SU-DHL-6 (cell line): Measurements from ENCODE around the gene LFNG.

Experiments used
- H2AFZ ChIP-seq: fragments of 200-600 bp; sonication (generic); 2 replicates; pipeline ENCODE4 v1.6.1; 2014; ENCODE audit warnings: low read depth, mild to moderate bottlenecking, moderate library complexity, mixed read lengths, antibody characterized with exemption, low read length; ENCODE audit not compliant: severe bottlenecking
- H3F3A ChIP-seq: fragments of 200-600 bp; shearing (Covaris generic); 2 replicates; pipeline ENCODE4 v1.6.0; 2016; ENCODE audit warnings: antibody characterized with exemption, mild to moderate bottlenecking; ENCODE audit not compliant: insufficient read depth
- H3K27ac ChIP-seq: fragments of 200-600 bp; sonication (generic); 2 replicates; pipeline ENCODE4 v1.5.1; 2016; ENCODE audit warnings: low read depth, mild to moderate bottlenecking, low read length, moderate library complexity, mixed read lengths
- H3K27me3 ChIP-seq: fragments of 200-600 bp; sonication (generic), shearing (Covaris generic); 2 replicates; pipeline ENCODE4 v1.6.0; 2014; ENCODE audit warnings: mild to moderate bottlenecking, low read length
- H3K36me3 ChIP-seq: fragments of 200-600 bp; sonication (generic); 2 replicates; pipeline ENCODE4 v1.6.1; 2014; ENCODE audit warnings: mild to moderate bottlenecking, low read length, mixed read lengths
- H3K4me2 ChIP-seq: fragments of 300-600, 200-600 bp; shearing (Covaris generic), sonication (generic); 2 replicates; pipeline ENCODE4 v1.6.0; 2014; ENCODE audit warnings: low read length, low read depth, mild to moderate bottlenecking; ENCODE audit not compliant: poor library complexity, severe bottlenecking
- H3K4me3 ChIP-seq: fragments of 200-600 bp; sonication (generic); 2 replicates; pipeline ENCODE4 v1.5.1; 2014; ENCODE audit warnings: antibody characterized with exemption, low read length, mild to moderate bottlenecking, mixed read lengths; ENCODE audit not compliant: insufficient read depth, poor library complexity, severe bottlenecking
- H3K79me2 ChIP-seq: fragments of 200-600 bp; sonication (generic); 2 replicates; pipeline ENCODE4 v1.6.1; 2014; ENCODE audit warnings: mild to moderate bottlenecking, low read length, moderate library complexity; ENCODE audit not compliant: insufficient read depth
- H3K9ac ChIP-seq: fragments of 200-600 bp; sonication (generic); 2 replicates; pipeline ENCODE4 v1.7.0; 2014; ENCODE audit warnings: mild to moderate bottlenecking, low read length
- H3K9me2 ChIP-seq: fragments of 200-600 bp; sonication (generic); replicated peaks from 2 replicates; pipeline ENCODE4 v1.6.1; 2014; ENCODE audit warnings: low read length; ENCODE audit not compliant: insufficient read depth
- H3K9me3 ChIP-seq: fragments of 200-600 bp; sonication (generic); 2 replicates; pipeline ENCODE4 v1.6.1; 2014; ENCODE audit warnings: low read length, mixed read lengths; ENCODE audit not compliant: insufficient read depth
- H4K20me1 ChIP-seq: fragments of 200-600 bp; sonication (generic); 2 replicates; pipeline ENCODE4 v1.6.1; 2014; ENCODE audit warnings: low read depth, mild to moderate bottlenecking, antibody characterized with exemption, low read length, moderate library complexity, mixed read lengths
- EZH2phosphoT487 ChIP-seq: fragments of 200-600 bp; sonication (generic), shearing (Covaris generic); conservative IDR thresholded peaks from 2 replicates; pipeline ENCODE4 v1.6.1; 2018; ENCODE audit warnings: mild to moderate bottlenecking, antibody characterized with exemption, low read length, moderate library complexity, mixed read lengths
- TF ChIP-seq, protein P1 (sequence below): fragments of 200-600 bp; sonication (generic); IDR thresholded peaks from one replicate; pipeline ENCODE4 v1.5.1; 2017; ENCODE audit warnings: antibody characterized with exemption, mild to moderate bottlenecking, low read length, moderate library complexity; ENCODE audit not compliant: insufficient read depth, poor library complexity, severe bottlenecking

Gene LFNG

DNA sequence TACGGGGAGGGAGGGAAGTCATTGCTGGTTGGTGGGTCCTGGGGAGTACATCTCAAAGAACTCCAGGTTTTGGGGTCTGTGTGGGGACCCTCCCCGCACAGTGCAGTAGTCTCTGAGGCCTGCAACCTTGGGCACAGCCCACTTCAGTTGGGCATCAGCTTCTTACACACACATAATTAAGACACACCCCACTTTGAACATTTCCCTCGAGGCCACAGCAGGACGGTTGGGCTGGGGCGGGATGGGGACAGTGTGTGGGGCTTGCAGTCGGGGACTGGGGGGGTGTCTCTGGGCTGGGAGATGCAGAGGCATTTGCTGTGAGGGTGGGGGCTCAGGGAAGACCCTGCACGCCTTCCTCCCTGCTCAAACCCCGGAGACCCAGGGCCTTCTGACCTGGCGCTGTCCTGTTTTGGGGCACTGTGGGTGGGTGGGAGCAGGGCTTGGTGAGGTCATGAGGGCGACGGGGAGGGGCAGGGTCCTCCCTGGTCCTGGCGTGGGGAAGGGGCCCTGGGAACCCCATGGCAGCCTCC lies 1.3 kb downstream of the LFNG start:
- H3K79me2 ChIP-seq = no peaks in the 10 kb centered on the region
- H3K36me3 ChIP-seq = no peaks in the 10 kb centered on the region
- TF ChIP-seq, protein P1, sequence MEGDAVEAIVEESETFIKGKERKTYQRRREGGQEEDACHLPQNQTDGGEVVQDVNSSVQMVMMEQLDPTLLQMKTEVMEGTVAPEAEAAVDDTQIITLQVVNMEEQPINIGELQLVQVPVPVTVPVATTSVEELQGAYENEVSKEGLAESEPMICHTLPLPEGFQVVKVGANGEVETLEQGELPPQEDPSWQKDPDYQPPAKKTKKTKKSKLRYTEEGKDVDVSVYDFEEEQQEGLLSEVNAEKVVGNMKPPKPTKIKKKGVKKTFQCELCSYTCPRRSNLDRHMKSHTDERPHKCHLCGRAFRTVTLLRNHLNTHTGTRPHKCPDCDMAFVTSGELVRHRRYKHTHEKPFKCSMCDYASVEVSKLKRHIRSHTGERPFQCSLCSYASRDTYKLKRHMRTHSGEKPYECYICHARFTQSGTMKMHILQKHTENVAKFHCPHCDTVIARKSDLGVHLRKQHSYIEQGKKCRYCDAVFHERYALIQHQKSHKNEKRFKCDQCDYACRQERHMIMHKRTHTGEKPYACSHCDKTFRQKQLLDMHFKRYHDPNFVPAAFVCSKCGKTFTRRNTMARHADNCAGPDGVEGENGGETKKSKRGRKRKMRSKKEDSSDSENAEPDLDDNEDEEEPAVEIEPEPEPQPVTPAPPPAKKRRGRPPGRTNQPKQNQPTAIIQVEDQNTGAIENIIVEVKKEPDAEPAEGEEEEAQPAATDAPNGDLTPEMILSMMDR = no peak
- no peak for TF ChIP-seq EZH2phosphoT487
- peaks cover 4% of the 10 kb centered on the region; the same call in 1 of the 2 replicates for H3K27me3 ChIP-seq
- no peak overlapping the region for H2AFZ ChIP-seq
- no peaks in the 10 kb centered on the region for H4K20me1 ChIP-seq
- H3K4me2 ChIP-seq = no peak overlapping the region
- H3K9ac ChIP-seq = no peak overlapping the region
- H3K4me3 ChIP-seq = no peak overlapping the region
- H3F3A ChIP-seq = no peaks in the 10 kb centered on the region
- no peaks in the 10 kb centered on the region for H3K9me3 ChIP-seq
- H3K9me2 ChIP-seq = no peaks in the 10 kb centered on the region
- H3K27ac ChIP-seq = no peak overlapping the region

DNA sequence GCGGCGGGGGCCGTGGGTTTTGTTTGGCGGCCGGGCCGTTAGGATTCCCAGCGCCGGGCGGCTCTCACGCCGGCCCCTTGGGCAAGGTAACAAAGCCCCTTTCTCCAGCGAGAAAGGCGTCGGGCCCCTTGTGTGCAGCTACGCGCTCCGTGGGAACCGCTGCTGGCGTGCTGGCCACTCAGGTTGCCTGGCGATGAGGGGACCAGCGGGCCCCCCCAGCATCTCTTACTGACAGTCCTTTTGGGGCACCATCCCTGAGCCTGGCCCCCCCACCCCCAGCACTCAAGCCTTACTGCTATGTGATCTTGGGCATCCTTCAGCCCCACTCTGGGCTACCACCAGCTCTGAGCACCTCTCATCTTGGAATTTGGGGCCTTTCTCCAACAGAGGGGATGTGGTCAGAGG lies 1.8 kb downstream of the LFNG start:
- H3K9me3 ChIP-seq = no peaks in the 10 kb centered on the region
- H3K27ac ChIP-seq = no peak overlapping the region
- no peaks in the 10 kb centered on the region for H4K20me1 ChIP-seq
- H3K4me3 ChIP-seq = no peak overlapping the region
- H2AFZ ChIP-seq = no peak overlapping the region
- TF ChIP-seq, protein P1 = no peak
- no peak for TF ChIP-seq EZH2phosphoT487
- no peaks in the 10 kb centered on the region for H3F3A ChIP-seq
- H3K9me2 ChIP-seq = no peaks in the 10 kb centered on the region
- H3K36me3 ChIP-seq = no peaks in the 10 kb centered on the region
- no peaks in the 10 kb centered on the region for H3K79me2 ChIP-seq
- H3K4me2 ChIP-seq = no peak overlapping the region
- no peak overlapping the region for H3K9ac ChIP-seq
- H3K27me3 ChIP-seq = peaks cover 4% of the 10 kb centered on the region; the same call in 1 of the 2 replicates

- TF ChIP-seq, protein P1 = no peak
- no peak for TF ChIP-seq EZH2phosphoT487
- Histone ChIP-seq H3K27ac (no peak overlapping the region), H3K4me2 (no peak overlapping the region), H3K27me3 (peaks cover 4% of the 10 kb centered on the region; the same call in 1 of the 2 replicates), H4K20me1 (no peaks in the 10 kb centered on the region), H3K79me2 (no peaks in the 10 kb centered on the region), H2AFZ (no peak overlapping the region), H3F3A (no peaks in the 10 kb centered on the region), H3K4me3 (no peak overlapping the region), H3K9me3 (no peaks in the 10 kb centered on the region), H3K9me2 (no peaks in the 10 kb centered on the region), H3K9ac (no peak overlapping the region), H3K36me3 (no peaks in the 10 kb centered on the region)
These were observed 2.5 kb downstream of the LFNG start for GRCh38 chr7:2521952-2522591.
